ENCODE data around the gene BLID. TPM values are rescaled to one million over a fixed set of nuclear protein-coding genes. Genes with fewer than 3 reads are reported as not detected.

The BLID gene
- total RNA-seq, 1 donor from 2014 or later = not detected

DNA sequence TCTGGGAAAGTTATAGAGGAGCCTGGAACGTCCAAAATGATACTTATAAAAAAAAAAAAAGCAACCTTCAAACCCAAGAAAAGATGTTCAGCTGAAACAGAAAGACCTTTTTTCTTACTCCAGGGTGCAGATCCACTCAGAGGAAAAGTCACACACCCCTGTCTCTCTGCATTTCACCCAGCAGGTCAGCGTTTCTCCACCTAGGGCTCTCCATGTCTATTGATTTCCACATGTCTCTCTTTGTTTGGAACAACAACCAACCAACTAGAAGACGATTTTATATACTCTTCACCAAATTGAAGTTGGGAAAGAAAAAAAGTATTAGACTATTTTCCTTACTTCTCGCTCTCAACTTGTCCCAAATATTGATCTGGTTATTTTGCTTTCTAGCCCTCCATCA is 42.2 kb upstream of the BLID start:
- H3F3A ChIP-seq (ENCODE audit: low read depth) = no peaks in the 10 kb centered on the region
- no peak overlapping the region for H3K4me3 Mint-ChIP-seq
- H4K20me1 ChIP-seq (ENCODE audit: low read depth) = no peaks in the 10 kb centered on the region
- H3K9me3 Mint-ChIP-seq = no peaks in the 10 kb centered on the region
- H3K27me3 ChIP-seq = no peaks in the 10 kb centered on the region
- H3K4me3 ChIP-seq = no peak overlapping the region
- H3K9ac ChIP-seq = no peak overlapping the region
- DNase-seq (ENCODE audit: low spot score) = no peak
- H3K4me1 Mint-ChIP-seq = peaks cover 36% of the 10 kb centered on the region
- TF ChIP-seq EZH2 (IDR thresholded peaks at IDR 0.05) = no peak
- TF ChIP-seq, protein P1, sequence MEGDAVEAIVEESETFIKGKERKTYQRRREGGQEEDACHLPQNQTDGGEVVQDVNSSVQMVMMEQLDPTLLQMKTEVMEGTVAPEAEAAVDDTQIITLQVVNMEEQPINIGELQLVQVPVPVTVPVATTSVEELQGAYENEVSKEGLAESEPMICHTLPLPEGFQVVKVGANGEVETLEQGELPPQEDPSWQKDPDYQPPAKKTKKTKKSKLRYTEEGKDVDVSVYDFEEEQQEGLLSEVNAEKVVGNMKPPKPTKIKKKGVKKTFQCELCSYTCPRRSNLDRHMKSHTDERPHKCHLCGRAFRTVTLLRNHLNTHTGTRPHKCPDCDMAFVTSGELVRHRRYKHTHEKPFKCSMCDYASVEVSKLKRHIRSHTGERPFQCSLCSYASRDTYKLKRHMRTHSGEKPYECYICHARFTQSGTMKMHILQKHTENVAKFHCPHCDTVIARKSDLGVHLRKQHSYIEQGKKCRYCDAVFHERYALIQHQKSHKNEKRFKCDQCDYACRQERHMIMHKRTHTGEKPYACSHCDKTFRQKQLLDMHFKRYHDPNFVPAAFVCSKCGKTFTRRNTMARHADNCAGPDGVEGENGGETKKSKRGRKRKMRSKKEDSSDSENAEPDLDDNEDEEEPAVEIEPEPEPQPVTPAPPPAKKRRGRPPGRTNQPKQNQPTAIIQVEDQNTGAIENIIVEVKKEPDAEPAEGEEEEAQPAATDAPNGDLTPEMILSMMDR (IDR thresholded peaks at IDR 0.05) = no peak
- TF ChIP-seq EZH2phosphoT487 (IDR thresholded peaks at IDR 0.05) = no peak
- no peaks in the 10 kb centered on the region for H3K9me3 ChIP-seq (ENCODE audit: low read depth)
- H3K4me1 ChIP-seq = peaks cover 25% of the 10 kb centered on the region
- H3K36me3 ChIP-seq = no peaks in the 10 kb centered on the region
- no peak overlapping the region for H3K27ac Mint-ChIP-seq
- H3K27ac ChIP-seq = no peak overlapping the region
- H3K4me2 ChIP-seq = no peak overlapping the region
- no peaks in the 10 kb centered on the region for H3K27me3 Mint-ChIP-seq (ENCODE audit: insufficient read depth, low read depth)
- H3K79me2 ChIP-seq (ENCODE audit: low read depth) = no peaks in the 10 kb centered on the region
- peak overlapping the region; percentile 99 for H2AFZ ChIP-seq (replicated peaks)
- H3K36me3 Mint-ChIP-seq = peaks cover 7% of the 10 kb centered on the region

DNA sequence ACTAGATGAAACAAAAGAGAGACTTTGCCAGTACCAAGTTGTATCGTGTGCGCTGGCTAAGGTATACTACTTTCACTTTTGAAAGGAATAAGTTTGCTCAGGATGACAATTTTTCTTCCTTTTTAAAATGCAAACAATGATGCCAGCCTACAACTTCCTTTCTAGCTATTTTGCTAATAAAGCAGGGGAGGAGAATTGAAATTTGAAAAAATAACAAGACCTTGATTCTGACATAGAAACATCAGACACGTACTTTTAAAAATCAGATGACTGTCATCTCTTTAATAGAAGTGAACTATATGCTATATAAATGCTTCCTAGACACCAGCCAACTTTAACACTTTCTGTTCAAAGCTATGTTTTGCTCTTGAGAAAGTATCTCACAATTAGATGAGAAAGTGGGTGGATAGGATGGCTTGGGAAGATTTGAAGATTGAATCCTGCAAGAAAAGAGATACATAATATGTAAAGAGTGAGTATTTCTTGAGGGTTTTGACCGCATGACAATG is 41.7 kb upstream of the BLID start:
- H3K9me3 ChIP-seq (ENCODE audit: low read depth) = no peaks in the 10 kb centered on the region
- no peak overlapping the region for H3K27ac ChIP-seq
- H3K4me3 Mint-ChIP-seq = no peak overlapping the region
- H3K36me3 ChIP-seq = no peaks in the 10 kb centered on the region
- peak overlapping the region; percentile 4 for H2AFZ ChIP-seq (replicated peaks)
- H3K27ac Mint-ChIP-seq = no peak overlapping the region
- peaks cover 25% of the 10 kb centered on the region for H3K4me1 ChIP-seq
- H3F3A ChIP-seq (ENCODE audit: low read depth) = no peaks in the 10 kb centered on the region
- H3K4me1 Mint-ChIP-seq = peaks cover 36% of the 10 kb centered on the region
- peaks cover 7% of the 10 kb centered on the region for H3K36me3 Mint-ChIP-seq
- H3K27me3 ChIP-seq = no peaks in the 10 kb centered on the region
- TF ChIP-seq, protein P1 (IDR thresholded peaks at IDR 0.05) = no peak
- no peak for TF ChIP-seq EZH2 (IDR thresholded peaks at IDR 0.05)
- TF ChIP-seq EZH2phosphoT487 (IDR thresholded peaks at IDR 0.05) = no peak
- no peak overlapping the region for H3K4me3 ChIP-seq
- no peak for DNase-seq (ENCODE audit: low spot score)
- H3K9ac ChIP-seq = no peak overlapping the region
- no peaks in the 10 kb centered on the region for H3K9me3 Mint-ChIP-seq
- no peaks in the 10 kb centered on the region for H3K79me2 ChIP-seq (ENCODE audit: low read depth)
- no peaks in the 10 kb centered on the region for H4K20me1 ChIP-seq (ENCODE audit: low read depth)
- H3K27me3 Mint-ChIP-seq (ENCODE audit: insufficient read depth, low read depth) = no peaks in the 10 kb centered on the region
- H3K4me2 ChIP-seq = no peak overlapping the region

DNA sequence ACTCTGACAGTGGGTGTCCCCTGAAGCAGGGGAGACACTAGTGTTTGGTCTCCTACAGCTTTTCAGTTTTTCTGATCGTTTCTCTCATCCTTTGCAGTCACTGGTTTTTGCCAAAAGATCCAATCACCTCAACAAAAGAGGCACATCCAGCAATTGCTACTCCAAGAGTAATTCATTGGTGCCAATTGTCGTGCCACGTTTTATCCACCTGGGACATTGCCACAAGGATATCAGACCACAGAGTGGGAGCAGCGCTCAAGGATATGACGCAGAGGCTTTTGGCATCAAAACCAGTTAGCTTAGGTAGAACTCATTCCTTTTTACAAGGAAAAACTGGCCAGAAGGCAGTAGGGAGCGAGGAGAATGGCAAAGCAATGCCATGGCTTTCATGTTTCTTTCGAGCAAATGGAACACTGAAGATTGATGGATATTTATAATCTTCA is 40.9 kb upstream of the BLID start:
- no peak overlapping the region for H3K4me2 ChIP-seq
- no peaks in the 10 kb centered on the region for H4K20me1 ChIP-seq (ENCODE audit: low read depth)
- no peak for DNase-seq (ENCODE audit: low spot score)
- H3K27me3 ChIP-seq = no peaks in the 10 kb centered on the region
- no peak overlapping the region for H3K27ac ChIP-seq
- no peaks in the 10 kb centered on the region for H3F3A ChIP-seq (ENCODE audit: low read depth)
- no peaks in the 10 kb centered on the region for H3K9me3 ChIP-seq (ENCODE audit: low read depth)
- no peaks in the 10 kb centered on the region for H3K27me3 Mint-ChIP-seq (ENCODE audit: insufficient read depth, low read depth)
- H3K36me3 Mint-ChIP-seq = peaks cover 10% of the 10 kb centered on the region
- H3K36me3 ChIP-seq = no peaks in the 10 kb centered on the region
- H2AFZ ChIP-seq (replicated peaks) = no peak overlapping the region
- no peaks in the 10 kb centered on the region for H3K9me3 Mint-ChIP-seq
- peaks cover 25% of the 10 kb centered on the region for H3K4me1 ChIP-seq
- no peak overlapping the region for H3K4me3 ChIP-seq
- H3K4me3 Mint-ChIP-seq = no peak overlapping the region
- H3K9ac ChIP-seq = no peak overlapping the region
- no peaks in the 10 kb centered on the region for H3K79me2 ChIP-seq (ENCODE audit: low read depth)
- peaks cover 36% of the 10 kb centered on the region for H3K4me1 Mint-ChIP-seq
- TF ChIP-seq EZH2 (IDR thresholded peaks at IDR 0.05) (no peak), EZH2phosphoT487 (IDR thresholded peaks at IDR 0.05) (no peak)
- TF ChIP-seq, protein P1 (IDR thresholded peaks at IDR 0.05) = no peak
- H3K27ac Mint-ChIP-seq = no peak overlapping the region
